DND-41 (cell line): Measurements from ENCODE around the gene RNF182.

Experiments used
- CTCF ChIP-seq: IDR thresholded peaks from 2 replicates; pipeline ENCODE4 v1.5.1; 2012; ENCODE audit warnings: borderline replicate concordance, low read length, moderate library complexity, mild to moderate bottlenecking; ENCODE audit not compliant: poor library complexity, severe bottlenecking; ENCODE audit errors: extremely low read depth
- EZH2 ChIP-seq: IDR thresholded peaks from 3 replicates; pipeline ENCODE4 v1.6.1; 2012; ENCODE audit warnings: borderline replicate concordance, low read depth, mild to moderate bottlenecking, moderate library complexity, low read length, inconsistent platforms; ENCODE audit not compliant: severe bottlenecking

DNA sequence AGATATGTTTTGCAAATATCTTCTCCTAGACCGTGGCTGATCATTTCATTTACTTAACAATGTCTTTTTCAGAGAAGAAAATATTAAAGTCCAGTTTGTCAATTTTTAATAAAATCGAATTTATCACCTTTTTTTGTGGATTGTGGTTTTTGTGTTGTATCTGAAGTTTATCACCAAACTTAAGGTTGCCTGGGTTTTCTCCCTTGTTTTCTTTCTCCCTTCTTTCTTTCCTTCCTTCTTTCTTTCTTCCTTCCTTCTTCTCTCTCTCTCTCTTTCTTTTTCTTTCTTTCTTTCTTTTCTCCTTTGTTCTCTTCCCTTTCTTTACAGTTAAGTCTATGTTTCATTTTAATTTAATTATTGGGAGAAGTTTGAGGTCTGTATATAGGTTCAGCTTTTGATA, 68.7 kb downstream of the RNF182 start:
- TF ChIP-seq CTCF (no peak), EZH2 (no peak)
